ENCODE data around the gene CRADD. TPM values are rescaled to one million over a fixed set of nuclear protein-coding genes. Genes with fewer than 3 reads are reported as not detected.

CRADD gene
- total RNA-seq, 1 donor from 2014 or later: 30.3 TPM

GRCh38 chr12:93838193-93838592 lies 161.0 kb downstream of the CRADD start:
- no peak for DNase-seq (ENCODE audit: low spot score)

GRCh38 chr12:93839064-93839463 lies 161.9 kb downstream of the CRADD start:
- no peak for DNase-seq (ENCODE audit: low spot score)

GRCh38 chr12:93841671-93842070 lies 164.5 kb downstream of the CRADD start:
- DNase-seq (ENCODE audit: low spot score): no peak

- DNase-seq (ENCODE audit: low spot score): no peak
Observed at GRCh38 chr12:93844164-93844784, 167.1 kb downstream of the CRADD start.

GRCh38 chr12:93846936-93847516 lies 169.9 kb downstream of the CRADD start:
- no peak for DNase-seq (ENCODE audit: low spot score)

GRCh38 chr12:93847517-93848474 lies 170.6 kb downstream of the CRADD start:
- no peak for DNase-seq (ENCODE audit: low spot score)

- no peak for DNase-seq (ENCODE audit: low spot score)
Observed at GRCh38 chr12:93848523-93849101, 171.4 kb downstream of the CRADD start.

- no peak for DNase-seq (ENCODE audit: low spot score)
Observed at GRCh38 chr12:93849946-93850345, 172.8 kb downstream of the CRADD start.

GRCh38 chr12:93850481-93851256 lies 173.5 kb downstream of the CRADD start:
- DNase-seq (ENCODE audit: low spot score): no peak

GRCh38 chr12:93851257-93851671 lies 174.1 kb downstream of the CRADD start:
- no peak for DNase-seq (ENCODE audit: low spot score)

- DNase-seq (ENCODE audit: low spot score): no peak
Observed at GRCh38 chr12:93852173-93852591, 175.0 kb downstream of the CRADD start.

- DNase-seq (ENCODE audit: low spot score): no peak
Observed at GRCh38 chr12:93853698-93854478, 176.7 kb downstream of the CRADD start.

- DNase-seq (ENCODE audit: low spot score): no peak
Observed at GRCh38 chr12:93855261-93855660, 178.1 kb downstream of the CRADD start.

- DNase-seq (ENCODE audit: low spot score): no peak
Observed at GRCh38 chr12:93856611-93857010, 179.4 kb downstream of the CRADD start.

- DNase-seq (ENCODE audit: low spot score): no peak
Observed at GRCh38 chr12:93857279-93857938, 180.2 kb downstream of the CRADD start.

- DNase-seq (ENCODE audit: low spot score): no peak
Observed at GRCh38 chr12:93857991-93858447, 180.8 kb downstream of the CRADD start.

GRCh38 chr12:93860668-93861373 lies 183.6 kb downstream of the CRADD start:
- no peak for DNase-seq (ENCODE audit: low spot score)

GRCh38 chr12:93862424-93862823 lies 185.2 kb downstream of the CRADD start:
- no peak for DNase-seq (ENCODE audit: low spot score)

GRCh38 chr12:93865751-93866150 lies 188.6 kb downstream of the CRADD start:
- no peak for DNase-seq (ENCODE audit: low spot score)

Data from umbilical cord (tissue), 2 donors.